Right lobe of liver (tissue), 4 donors: ENCODE data around the gene CAMTA1.

Experiments
- CTCF ChIP-seq, 4 donors: fragments of 200-600 bp in 3 of 4; fragments of 450-650 bp in 1 of 4; IDR thresholded peaks; one replicate each; pipeline versions ENCODE4 v1.5.1 to v1.8.0; 2016 to 2022; ENCODE audit warnings: antibody characterized with exemption in 4 of 4, mild to moderate bottlenecking in 2 of 4
- POLR2A ChIP-seq: fragments of 450-650 bp; IDR thresholded peaks from one replicate; pipeline ENCODE4 v1.6.1; 2017; ENCODE audit warnings: antibody characterized with exemption, mild to moderate bottlenecking
- donor health status: DM: no; HTN: no; CAD: no.
- donor health status: DM: no; HTN: no; CAD: no.
- donor health status: DM: no; HTN: yes; CAD: no.

- no peak for TF ChIP-seq CTCF (IDR thresholded peaks at IDR 0.05)
- no peak for TF ChIP-seq POLR2A
Measured at GRCh38 chr1:7684861-7685635, 899.8 kb downstream of the CAMTA1 start.
